ENCODE measurements around the gene CCDC180. TPM values are rescaled to one million over a fixed set of nuclear protein-coding genes. Genes with fewer than 3 reads are reported as not detected.

CCDC180 gene
- total and polyA plus RNA-seq, 4 donors: 3.3 to 34.3 (median 10.1) TPM

DNA sequence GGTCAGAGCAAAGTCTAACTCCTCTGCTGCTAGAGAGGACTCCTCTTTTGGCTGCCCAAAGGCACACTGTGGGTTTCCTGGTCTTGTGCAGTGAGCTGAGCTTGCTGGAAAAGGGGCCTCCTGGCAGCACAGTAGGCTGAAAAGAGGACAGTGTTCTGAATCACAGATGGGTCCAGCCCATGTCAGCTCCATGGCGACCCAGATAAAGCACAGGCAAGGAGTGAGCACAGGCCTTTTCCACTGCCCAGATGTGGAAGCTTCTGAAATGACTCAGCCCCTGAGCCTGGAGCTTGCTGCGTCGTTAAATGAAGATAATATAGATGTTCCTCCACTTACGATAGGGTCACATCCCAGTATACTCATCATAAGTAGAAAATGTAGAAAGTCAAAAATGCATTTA is 8.1 kb downstream of the CCDC180 start:
- DNase-seq (no peak), ATAC-seq (ENCODE audit: insufficient read depth, low FRiP score) (no peak)
- Histone ChIP-seq H3K9ac (ENCODE audit: insufficient read depth in 1 of 2, low read length in 2 of 2) (no peak overlapping the region), H3K4me3 (no peak overlapping the region), H3K9me3 (ENCODE audit: control insufficient read depth in 4 of 4, insufficient read depth in 3 of 4, low read length in 3 of 4) (no peaks in the 10 kb centered on the region), H3K27me3 (ENCODE audit: control insufficient read depth in 3 of 3, insufficient read depth in 3 of 3, low read length in 2 of 3) (no peaks in the 10 kb centered on the region), H3K4me1 (ENCODE audit: control insufficient read depth in 5 of 5, insufficient read depth in 5 of 5, low read length in 5 of 5) (peaks cover 0 to 14% (median 0%) of the 10 kb centered on the region in 5 donors), H3K27ac (ENCODE audit: low read depth in 1 of 2, low read length in 1 of 2) (no peak overlapping the region), H3K36me3 (ENCODE audit: control insufficient read depth in 4 of 4, insufficient read depth in 4 of 4, low read length in 4 of 4) (peaks cover 4 to 38% (median 31%) of the 10 kb centered on the region in 4 donors)
- 96 to 97% methylated on average over 4 of the region's 4 CpGs for WGBS, 2 donors
- TF ChIP-seq, protein P1, sequence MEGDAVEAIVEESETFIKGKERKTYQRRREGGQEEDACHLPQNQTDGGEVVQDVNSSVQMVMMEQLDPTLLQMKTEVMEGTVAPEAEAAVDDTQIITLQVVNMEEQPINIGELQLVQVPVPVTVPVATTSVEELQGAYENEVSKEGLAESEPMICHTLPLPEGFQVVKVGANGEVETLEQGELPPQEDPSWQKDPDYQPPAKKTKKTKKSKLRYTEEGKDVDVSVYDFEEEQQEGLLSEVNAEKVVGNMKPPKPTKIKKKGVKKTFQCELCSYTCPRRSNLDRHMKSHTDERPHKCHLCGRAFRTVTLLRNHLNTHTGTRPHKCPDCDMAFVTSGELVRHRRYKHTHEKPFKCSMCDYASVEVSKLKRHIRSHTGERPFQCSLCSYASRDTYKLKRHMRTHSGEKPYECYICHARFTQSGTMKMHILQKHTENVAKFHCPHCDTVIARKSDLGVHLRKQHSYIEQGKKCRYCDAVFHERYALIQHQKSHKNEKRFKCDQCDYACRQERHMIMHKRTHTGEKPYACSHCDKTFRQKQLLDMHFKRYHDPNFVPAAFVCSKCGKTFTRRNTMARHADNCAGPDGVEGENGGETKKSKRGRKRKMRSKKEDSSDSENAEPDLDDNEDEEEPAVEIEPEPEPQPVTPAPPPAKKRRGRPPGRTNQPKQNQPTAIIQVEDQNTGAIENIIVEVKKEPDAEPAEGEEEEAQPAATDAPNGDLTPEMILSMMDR (IDR thresholded peaks at IDR 0.05; ENCODE audit: control extremely low read depth, extremely low read depth): no peak

DNA sequence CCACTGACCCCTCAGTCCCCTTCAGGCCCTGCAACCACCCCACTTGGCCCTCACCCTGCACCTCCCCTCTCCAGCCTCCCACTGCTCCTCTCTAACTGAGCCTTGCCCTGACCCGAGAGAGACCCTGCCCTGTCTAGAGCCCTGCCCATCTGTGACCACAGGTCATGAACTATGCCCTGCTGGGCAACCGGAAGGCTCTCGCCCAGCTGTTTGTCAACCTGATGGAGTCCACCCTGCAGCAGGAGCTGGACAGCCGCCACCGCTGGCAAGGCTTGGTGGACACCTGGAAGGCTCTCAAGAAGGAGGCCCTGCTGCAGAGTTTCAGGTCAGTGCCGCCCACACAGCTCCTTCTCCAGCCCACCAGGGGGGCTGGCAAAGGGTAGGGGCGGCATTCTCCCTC is 9.4 kb downstream of the CCDC180 start:
- 84 to 94% methylated on average over 7 of the region's 7 CpGs for WGBS, 2 donors
- no peak overlapping the region for H3K27ac ChIP-seq (ENCODE audit: low read depth in 1 of 2, low read length in 1 of 2)
- H3K4me1 ChIP-seq (ENCODE audit: control insufficient read depth in 5 of 5, insufficient read depth in 5 of 5, low read length in 5 of 5): peaks cover 0 to 10% (median 0%) of the 10 kb centered on the region in 5 donors
- no peak overlapping the region for H3K4me3 ChIP-seq
- DNase-seq: no peak
- TF ChIP-seq, protein P1 (IDR thresholded peaks at IDR 0.05; ENCODE audit: control extremely low read depth, extremely low read depth): no peak
- H3K9me3 ChIP-seq (ENCODE audit: control insufficient read depth in 4 of 4, insufficient read depth in 3 of 4, low read length in 3 of 4): no peaks in the 10 kb centered on the region
- peaks cover 4 to 44% (median 33%) of the 10 kb centered on the region in 4 donors for H3K36me3 ChIP-seq (ENCODE audit: control insufficient read depth in 4 of 4, insufficient read depth in 4 of 4, low read length in 4 of 4)
- no peak for ATAC-seq (ENCODE audit: insufficient read depth, low FRiP score)
- H3K9ac ChIP-seq (ENCODE audit: insufficient read depth in 1 of 2, low read length in 2 of 2): no peak overlapping the region
- no peaks in the 10 kb centered on the region for H3K27me3 ChIP-seq (ENCODE audit: control insufficient read depth in 3 of 3, insufficient read depth in 3 of 3, low read length in 2 of 3)

DNA sequence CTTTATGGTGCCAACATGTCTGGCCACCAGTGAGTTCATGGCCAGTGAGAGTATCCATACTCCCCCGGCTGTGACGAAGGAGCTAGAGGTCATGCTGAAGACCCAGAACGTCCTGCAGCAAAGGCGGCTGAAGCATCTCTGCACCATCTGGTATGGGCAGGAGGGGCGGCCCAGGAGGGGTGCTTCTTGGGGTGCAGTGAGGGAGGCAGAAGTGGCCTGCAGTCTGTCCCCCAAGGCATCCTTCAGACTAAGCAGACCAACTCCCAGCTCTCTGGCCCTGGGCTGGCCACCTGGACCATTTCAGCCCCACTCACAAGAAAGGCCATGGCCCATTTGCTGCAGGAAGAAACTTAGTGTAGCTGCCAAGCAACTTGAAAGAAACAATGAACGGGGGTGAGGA is 11.0 kb downstream of the CCDC180 start:
- Histone ChIP-seq H3K36me3 (ENCODE audit: control insufficient read depth in 4 of 4, insufficient read depth in 4 of 4, low read length in 4 of 4) (peaks cover 4 to 47% (median 35%) of the 10 kb centered on the region in 4 donors), H3K4me3 (no peak overlapping the region), H3K4me1 (ENCODE audit: control insufficient read depth in 5 of 5, insufficient read depth in 5 of 5, low read length in 5 of 5) (peaks cover 0 to 5% (median 0%) of the 10 kb centered on the region in 5 donors), H3K9me3 (ENCODE audit: control insufficient read depth in 4 of 4, insufficient read depth in 3 of 4, low read length in 3 of 4) (no peaks in the 10 kb centered on the region), H3K9ac (ENCODE audit: insufficient read depth in 1 of 2, low read length in 2 of 2) (no peak overlapping the region), H3K27me3 (ENCODE audit: control insufficient read depth in 3 of 3, insufficient read depth in 3 of 3, low read length in 2 of 3) (no peaks in the 10 kb centered on the region), H3K27ac (ENCODE audit: low read depth in 1 of 2, low read length in 1 of 2) (no peak overlapping the region)
- 86 to 90% methylated on average over 6 of the region's 6 CpGs for WGBS, 2 donors
- DNase-seq (no peak), ATAC-seq (ENCODE audit: insufficient read depth, low FRiP score) (no peak)
- TF ChIP-seq, protein P1 (IDR thresholded peaks at IDR 0.05; ENCODE audit: control extremely low read depth, extremely low read depth): no peak

DNA sequence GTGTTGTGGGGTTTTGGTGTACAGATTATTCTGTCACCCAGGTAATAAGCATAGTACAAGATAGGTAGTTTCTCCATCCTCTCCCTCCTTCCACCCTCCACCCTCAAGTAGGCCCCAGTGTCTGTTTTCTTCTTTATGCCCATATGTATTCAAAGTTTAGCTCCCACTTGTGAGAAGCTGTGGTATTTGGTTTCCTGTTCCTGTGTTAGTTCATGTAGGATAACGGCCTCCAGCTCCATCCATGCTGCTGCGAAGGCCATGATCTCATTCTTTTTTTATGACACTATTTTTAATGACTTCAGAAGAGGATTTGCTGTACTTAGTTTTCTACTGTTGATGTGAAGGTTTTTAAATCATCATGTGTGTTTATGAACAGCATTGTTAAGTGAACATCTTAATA is 11.9 kb downstream of the CCDC180 start:
- Histone ChIP-seq H3K27ac (ENCODE audit: low read depth in 1 of 2, low read length in 1 of 2) (no peak overlapping the region), H3K4me3 (no peak overlapping the region), H3K36me3 (ENCODE audit: control insufficient read depth in 4 of 4, insufficient read depth in 4 of 4, low read length in 4 of 4) (peaks cover 4 to 49% (median 31%) of the 10 kb centered on the region in 4 donors), H3K27me3 (ENCODE audit: control insufficient read depth in 3 of 3, insufficient read depth in 3 of 3, low read length in 2 of 3) (no peaks in the 10 kb centered on the region), H3K9me3 (ENCODE audit: control insufficient read depth in 4 of 4, insufficient read depth in 3 of 4, low read length in 3 of 4) (no peaks in the 10 kb centered on the region), H3K4me1 (ENCODE audit: control insufficient read depth in 5 of 5, insufficient read depth in 5 of 5, low read length in 5 of 5) (peaks cover 0 to 4% (median 0%) of the 10 kb centered on the region in 5 donors), H3K9ac (ENCODE audit: insufficient read depth in 1 of 2, low read length in 2 of 2) (no peak overlapping the region)
- 29 to 64% methylated on average over 2 of the region's 2 CpGs for WGBS, 2 donors
- TF ChIP-seq, protein P1 (IDR thresholded peaks at IDR 0.05; ENCODE audit: control extremely low read depth, extremely low read depth): no peak
- DNase-seq: no peak
- ATAC-seq (ENCODE audit: insufficient read depth, low FRiP score): no peak
